C4-2B (cell line): ENCODE data around the gene TEAD3.
"Not testable (repeated sequence)": the region's sequence is repeated elsewhere in the genome, so short reads cannot be mapped to it uniquely, and the experiment has no call there.

Source experiments
- H3K27ac ChIP-seq: fragments of 450-650 bp; 2 replicates; pipeline ENCODE4 v1.5.1; 2017
- CTCF ChIP-seq: fragments of 450-650 bp; conservative IDR thresholded peaks from 2 replicates; pipeline ENCODE4 v1.5.1; 2017; ENCODE audit warnings: mild to moderate bottlenecking
- ZFX ChIP-seq: fragments of 450-650 bp; IDR thresholded peaks from 2 replicates; pipeline ENCODE4 v1.6.1; 2017

The TEAD3 gene

GRCh38 chr6:35519313-35520015, 22.6 kb upstream of the TEAD3 start:
- TF ChIP-seq ZFX (no peak), CTCF (no peak)
- H3K27ac ChIP-seq: no peak overlapping the region

GRCh38 chr6:35518566-35519312, 21.9 kb upstream of the TEAD3 start:
- TF ChIP-seq CTCF: no peak
- no peak for TF ChIP-seq ZFX
- H3K27ac ChIP-seq: no peak overlapping the region

- H3K27ac ChIP-seq: not testable (repeated sequence)
Measured at GRCh38 chr6:35517978-35518377, 21.1 kb upstream of the TEAD3 start.

- TF ChIP-seq CTCF (no peak), ZFX (no peak)
- H3K27ac ChIP-seq: no peak overlapping the region
Measured at GRCh38 chr6:35516712-35517111, 19.8 kb upstream of the TEAD3 start.

GRCh38 chr6:35515939-35516338, 19.1 kb upstream of the TEAD3 start:
- H3K27ac ChIP-seq: not testable (repeated sequence)

- no peak overlapping the region for H3K27ac ChIP-seq
- TF ChIP-seq CTCF (no peak), ZFX (no peak)
Measured at GRCh38 chr6:35514587-35514986, 17.7 kb upstream of the TEAD3 start.

- H3K27ac ChIP-seq: no peak within 1 kb of the TSS
- TF ChIP-seq CTCF (no peak), ZFX (no peak)
Measured at GRCh38 chr6:35512740-35513139, 15.9 kb upstream of the TEAD3 start, which contains the start of gene TULP1. Gene TULP1, minus strand, starts transcription at chr6:35512896. Its CDS starts 38 bp downstream, at chr6:35512858.

GRCh38 chr6:35512006-35512405, 15.1 kb upstream of the TEAD3 start:
- H3K27ac ChIP-seq: no peak overlapping the region
- TF ChIP-seq CTCF (no peak), ZFX (no peak)
